Thyroid gland (tissue), 4 donors: ENCODE results near the gene LILRB1. TPM values are rescaled to one million over a fixed set of nuclear protein-coding genes. Genes with fewer than 3 reads are reported as not detected.
"Not testable (repeated sequence)": the region's sequence is repeated elsewhere in the genome, so short reads cannot be mapped to it uniquely, and the experiment has no call there.

Experiments
- DNase-seq, 2 donors: peaks; one replicate each; pipeline ENCODE4 v3.0.0-alpha.2; 2019
- H3K27ac ChIP-seq, 3 donors: fragments of 200-600 bp; sonication (generic); 1 replicate in 2 of 3; 2 replicates in 1 of 3; pipeline ENCODE4 v1.5.1; 2016 to 2019; ENCODE audit warnings: mild to moderate bottlenecking in 1 of 3, moderate library complexity in 1 of 3
- H3K27me3 ChIP-seq: fragments of 200-600 bp; sonication (generic); one replicate; pipeline ENCODE4 v1.5.1; 2019
- H3K36me3 ChIP-seq, 2 donors: fragments of 200-600 bp; sonication (generic); one replicate each; pipeline ENCODE4 v1.5.1; 2016 to 2019
- H3K4me1 ChIP-seq, 2 donors: fragments of 200-600 bp; sonication (generic); one replicate each; pipeline ENCODE4 v1.5.1; 2017 to 2019
- H3K4me3 ChIP-seq, 3 donors: fragments of 200-600 bp; sonication (generic); replicated peaks in 1 of 3; 1 replicate in 2 of 3; 2 replicates in 1 of 3; pipeline ENCODE4 v1.5.1; 2016; ENCODE audit warnings: mild to moderate bottlenecking in 1 of 3
- H3K9me3 ChIP-seq: fragments of 200-600 bp; sonication (generic); one replicate; pipeline ENCODE4 v1.5.1; 2017
- POLR2A ChIP-seq, 2 donors: fragments of 450-650 bp; IDR thresholded peaks; one replicate each; pipeline ENCODE4 v1.6.1; 2017; ENCODE audit warnings: antibody characterized with exemption in 2 of 2, mild to moderate bottlenecking in 2 of 2, moderate library complexity in 1 of 2
- WGBS, 2 donors: methylation state at CpG; one replicate each; pipeline ENCODE4 v1.1.5; 2017; 5-methylcytosine and 5-hydroxymethylcytosine counted together
- intact Hi-C: fragments of 100-400 bp; cut with DNase I; formaldehyde crosslinking; loops from one replicate; pipeline ENCODE4 v1.15.1; 2023
- total RNA-seq, 4 donors: library from RNA; depleted of rRNA; stranded (reverse); fragments of >200 nt; gene quantifications; one replicate each; pipeline ENCODE4 v1.2.3, GENCODE V29; 2016
- TF ChIP-seq, protein P1 (sequence below), 6 experiments: fragments of 200-600 bp in 3 of 6; fragments of 450-650 bp in 3 of 6; sonication (generic) in 3 of 6; IDR thresholded peaks; one replicate each; pipeline ENCODE4 v1.5.1; 2016 to 2019; ENCODE audit warnings: antibody characterized with exemption in 6 of 6, mild to moderate bottlenecking in 2 of 6, inconsistent platforms in 1 of 6, moderate library complexity in 1 of 6

The LILRB1 gene
- total RNA-seq, 4 donors from 2014 or later = 0.13 to 1.5 (median 0.44) TPM

DNA sequence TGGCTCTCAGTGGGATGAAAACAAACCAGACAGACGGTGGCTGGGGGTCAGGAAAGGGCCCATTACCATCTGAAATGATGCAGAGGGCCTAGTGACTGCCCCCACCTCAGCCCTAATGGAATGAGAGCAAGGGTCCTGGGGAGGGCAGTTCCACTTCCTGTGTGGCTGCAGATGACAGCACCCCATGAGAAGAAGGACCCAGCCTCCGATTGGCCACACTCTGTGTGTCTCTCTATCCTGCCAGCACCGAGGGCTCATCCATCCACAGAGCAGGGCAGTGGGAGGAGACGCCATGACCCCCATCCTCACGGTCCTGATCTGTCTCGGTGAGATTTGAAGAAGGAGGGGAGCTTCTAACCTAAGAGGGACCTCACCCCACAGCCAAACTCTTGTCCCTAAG is 498 bp downstream of the LILRB1 start:
- WGBS, 2 donors = 37 to 60% methylated on average over 2 to 5 of the region's 6 CpGs
- no peak overlapping the region for H3K4me3 ChIP-seq
- intact Hi-C loops = no loop called here
- no peak for TF ChIP-seq POLR2A (IDR thresholded peaks at IDR 0.05)
- TF ChIP-seq, protein P1, sequence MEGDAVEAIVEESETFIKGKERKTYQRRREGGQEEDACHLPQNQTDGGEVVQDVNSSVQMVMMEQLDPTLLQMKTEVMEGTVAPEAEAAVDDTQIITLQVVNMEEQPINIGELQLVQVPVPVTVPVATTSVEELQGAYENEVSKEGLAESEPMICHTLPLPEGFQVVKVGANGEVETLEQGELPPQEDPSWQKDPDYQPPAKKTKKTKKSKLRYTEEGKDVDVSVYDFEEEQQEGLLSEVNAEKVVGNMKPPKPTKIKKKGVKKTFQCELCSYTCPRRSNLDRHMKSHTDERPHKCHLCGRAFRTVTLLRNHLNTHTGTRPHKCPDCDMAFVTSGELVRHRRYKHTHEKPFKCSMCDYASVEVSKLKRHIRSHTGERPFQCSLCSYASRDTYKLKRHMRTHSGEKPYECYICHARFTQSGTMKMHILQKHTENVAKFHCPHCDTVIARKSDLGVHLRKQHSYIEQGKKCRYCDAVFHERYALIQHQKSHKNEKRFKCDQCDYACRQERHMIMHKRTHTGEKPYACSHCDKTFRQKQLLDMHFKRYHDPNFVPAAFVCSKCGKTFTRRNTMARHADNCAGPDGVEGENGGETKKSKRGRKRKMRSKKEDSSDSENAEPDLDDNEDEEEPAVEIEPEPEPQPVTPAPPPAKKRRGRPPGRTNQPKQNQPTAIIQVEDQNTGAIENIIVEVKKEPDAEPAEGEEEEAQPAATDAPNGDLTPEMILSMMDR (IDR thresholded peaks at IDR 0.05) = no peak
- no peaks in the 10 kb centered on the region for H3K27me3 ChIP-seq
- no peaks in the 10 kb centered on the region for H3K4me1 ChIP-seq
- H3K9me3 ChIP-seq = no peaks in the 10 kb centered on the region
- H3K27ac ChIP-seq = no peak overlapping the region
- no peak for DNase-seq
- no peaks in the 10 kb centered on the region for H3K36me3 ChIP-seq

DNA sequence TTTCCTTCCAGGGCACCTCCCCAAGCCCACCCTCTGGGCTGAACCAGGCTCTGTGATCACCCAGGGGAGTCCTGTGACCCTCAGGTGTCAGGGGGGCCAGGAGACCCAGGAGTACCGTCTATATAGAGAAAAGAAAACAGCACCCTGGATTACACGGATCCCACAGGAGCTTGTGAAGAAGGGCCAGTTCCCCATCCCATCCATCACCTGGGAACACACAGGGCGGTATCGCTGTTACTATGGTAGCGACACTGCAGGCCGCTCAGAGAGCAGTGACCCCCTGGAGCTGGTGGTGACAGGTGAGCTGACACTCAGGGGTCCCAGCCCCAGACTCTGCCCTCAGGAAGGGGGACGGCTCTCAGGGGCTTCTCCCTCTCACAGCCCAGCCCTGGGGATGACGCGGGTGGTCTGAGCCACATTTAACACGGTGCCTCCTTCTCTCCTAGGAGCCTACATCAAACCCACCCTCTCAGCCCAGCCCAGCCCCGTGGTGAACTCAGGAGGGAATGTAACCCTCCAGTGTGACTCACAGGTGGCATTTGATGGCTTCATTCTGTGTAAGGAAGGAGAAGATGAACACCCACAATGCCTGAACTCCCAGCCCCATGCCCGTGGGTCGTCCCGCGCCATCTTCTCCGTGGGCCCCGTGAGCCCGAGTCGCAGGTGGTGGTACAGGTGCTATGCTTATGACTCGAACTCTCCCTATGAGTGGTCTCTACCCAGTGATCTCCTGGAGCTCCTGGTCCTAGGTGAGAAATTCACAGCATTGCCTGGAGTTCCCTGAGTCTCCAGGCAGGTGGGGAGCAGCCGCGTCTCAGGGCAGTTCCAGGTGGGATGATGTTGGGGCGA is 1.4 kb downstream of the LILRB1 start:
- H3K36me3 ChIP-seq, H3K9me3 ChIP-seq, intact Hi-C loops, H3K27ac ChIP-seq, H3K27me3 ChIP-seq, H3K4me3 ChIP-seq, H3K4me1 ChIP-seq, DNase-seq: not testable (repeated sequence)
- WGBS, 2 donors = 68 to 73% methylated on average over 17 to 21 of the region's 23 CpGs

DNA sequence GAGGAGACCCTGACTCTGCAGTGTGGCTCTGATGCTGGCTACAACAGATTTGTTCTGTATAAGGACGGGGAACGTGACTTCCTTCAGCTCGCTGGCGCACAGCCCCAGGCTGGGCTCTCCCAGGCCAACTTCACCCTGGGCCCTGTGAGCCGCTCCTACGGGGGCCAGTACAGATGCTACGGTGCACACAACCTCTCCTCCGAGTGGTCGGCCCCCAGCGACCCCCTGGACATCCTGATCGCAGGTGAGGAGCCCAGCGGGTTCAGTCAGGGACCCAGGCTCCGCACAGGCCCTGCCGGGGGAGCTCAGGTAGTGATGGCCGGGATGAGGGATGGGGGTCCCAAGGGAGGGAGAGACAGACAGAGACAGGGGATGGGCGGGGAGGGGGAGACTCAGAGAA is 2.2 kb downstream of the LILRB1 start:
- H3K27me3 ChIP-seq, H3K4me3 ChIP-seq, H3K36me3 ChIP-seq, H3K9me3 ChIP-seq, intact Hi-C loops, DNase-seq, H3K27ac ChIP-seq, H3K4me1 ChIP-seq: not testable (repeated sequence)
- 85 to 89% methylated on average over 8 to 10 of the region's 16 CpGs for WGBS, 2 donors

DNA sequence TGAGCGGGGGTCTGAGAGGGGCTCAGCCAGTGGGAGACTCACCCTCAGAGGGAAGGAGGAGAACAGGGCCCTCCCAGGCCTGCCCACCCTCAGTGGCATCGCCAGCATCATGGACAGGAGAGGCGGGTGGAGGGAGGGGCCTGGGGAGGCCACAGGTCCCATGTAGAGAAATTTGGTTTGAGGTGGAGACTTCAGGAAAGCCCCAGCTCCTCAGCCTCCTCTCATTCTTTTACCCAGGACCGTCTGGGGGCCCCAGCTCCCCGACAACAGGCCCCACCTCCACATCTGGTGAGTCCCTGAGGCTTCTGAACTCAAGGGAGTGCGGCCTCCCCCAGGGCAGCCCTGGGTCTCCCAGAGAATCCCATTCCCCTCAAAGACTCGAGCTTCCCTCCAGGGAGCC is 3.1 kb downstream of the LILRB1 start:
- Histone ChIP-seq H3K4me1 (no peaks in the 10 kb centered on the region), H3K4me3 (no peak overlapping the region), H3K9me3 (no peaks in the 10 kb centered on the region), H3K27me3 (no peaks in the 10 kb centered on the region), H3K36me3 (no peaks in the 10 kb centered on the region), H3K27ac (no peak overlapping the region)
- WGBS, 2 donors = 69 to 77% methylated on average over 5 to 6 of the region's 7 CpGs
- no peak for DNase-seq
- TF ChIP-seq, protein P1 (IDR thresholded peaks at IDR 0.05) = no peak
- no peak for TF ChIP-seq POLR2A (IDR thresholded peaks at IDR 0.05)
- intact Hi-C loops = no loop called here

DNA sequence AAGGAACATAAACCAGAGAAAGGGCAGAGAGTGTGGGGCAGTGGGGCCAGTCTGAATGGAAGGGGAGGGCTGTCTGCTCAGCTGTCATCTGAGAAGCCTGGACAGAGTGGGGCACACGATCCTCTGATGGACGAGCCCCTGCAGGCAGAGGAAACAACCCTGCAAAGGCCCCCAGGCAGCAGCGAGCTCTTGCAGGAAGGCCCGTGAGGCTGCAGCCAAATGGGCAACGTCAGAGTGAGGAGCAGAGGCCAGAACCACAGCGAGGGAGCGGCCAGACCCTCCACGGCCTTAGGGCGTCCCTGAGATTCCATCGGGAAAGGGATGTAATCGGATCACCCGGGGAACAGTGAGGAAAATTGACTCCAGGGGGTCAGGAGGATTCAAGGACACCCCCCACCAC is 5.8 kb downstream of the LILRB1 start:
- H3K27me3 ChIP-seq, H3K36me3 ChIP-seq, DNase-seq, H3K27ac ChIP-seq, H3K9me3 ChIP-seq, H3K4me3 ChIP-seq, H3K4me1 ChIP-seq, intact Hi-C loops: not testable (repeated sequence)
- 30 to 31% methylated on average over 8 to 12 of the region's 12 CpGs for WGBS, 2 donors

DNA sequence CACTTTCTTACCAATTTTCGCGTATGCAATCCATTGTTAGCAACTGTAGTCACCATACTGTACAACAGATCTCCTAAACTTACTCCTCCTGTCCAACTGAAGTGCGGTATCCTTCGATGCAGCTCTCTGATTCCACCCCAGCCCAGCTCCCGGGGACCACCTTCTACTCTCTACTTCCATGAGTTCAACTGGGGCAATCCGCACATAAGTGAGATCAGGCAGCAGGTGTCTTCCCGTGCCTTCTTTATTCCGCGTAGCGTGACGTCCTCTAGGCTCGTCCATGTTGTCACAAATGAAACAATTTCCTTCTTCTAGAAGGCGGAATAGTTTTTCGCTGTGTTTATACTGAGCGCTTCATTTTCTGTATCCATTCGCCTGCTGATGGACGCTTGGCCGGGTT is 8.4 kb downstream of the LILRB1 start:
- no peak overlapping the region for H3K4me3 ChIP-seq
- H3K4me1 ChIP-seq = no peaks in the 10 kb centered on the region
- no peak for DNase-seq
- H3K27me3 ChIP-seq = no peaks in the 10 kb centered on the region
- WGBS, 2 donors = 88 to 90% methylated on average over 18 of the region's 18 CpGs
- no peak overlapping the region for H3K27ac ChIP-seq
- TF ChIP-seq, protein P1 (IDR thresholded peaks at IDR 0.05) = no peak
- no peak for TF ChIP-seq POLR2A (IDR thresholded peaks at IDR 0.05)
- no peaks in the 10 kb centered on the region for H3K36me3 ChIP-seq
- no peaks in the 10 kb centered on the region for H3K9me3 ChIP-seq
- intact Hi-C loops = no loop called here

DNA sequence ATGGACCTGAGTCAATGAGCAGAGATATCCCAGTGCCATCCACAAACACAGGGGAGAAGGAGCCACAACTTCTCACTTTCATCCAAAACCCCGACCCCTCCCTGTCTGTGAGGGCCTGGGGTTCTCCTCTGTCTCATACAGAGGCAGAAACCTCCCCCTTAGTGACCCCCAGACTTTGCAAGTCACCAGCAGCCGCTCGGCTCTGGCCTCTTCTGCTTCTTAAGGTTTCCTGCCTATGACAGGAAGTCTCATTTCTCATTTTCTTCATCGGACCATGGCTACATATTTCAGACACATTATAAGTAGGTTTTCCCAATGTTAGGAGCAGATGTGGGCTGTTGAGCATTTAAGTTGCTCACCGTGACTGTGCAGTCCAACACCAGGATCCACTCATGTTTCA is 12.7 kb downstream of the LILRB1 start:
- H3K27me3 ChIP-seq, H3K4me3 ChIP-seq, DNase-seq, intact Hi-C loops, H3K4me1 ChIP-seq, H3K36me3 ChIP-seq, H3K9me3 ChIP-seq, H3K27ac ChIP-seq: not testable (repeated sequence)
- 71 to 76% methylated on average over 5 of the region's 5 CpGs for WGBS, 2 donors

DNA sequence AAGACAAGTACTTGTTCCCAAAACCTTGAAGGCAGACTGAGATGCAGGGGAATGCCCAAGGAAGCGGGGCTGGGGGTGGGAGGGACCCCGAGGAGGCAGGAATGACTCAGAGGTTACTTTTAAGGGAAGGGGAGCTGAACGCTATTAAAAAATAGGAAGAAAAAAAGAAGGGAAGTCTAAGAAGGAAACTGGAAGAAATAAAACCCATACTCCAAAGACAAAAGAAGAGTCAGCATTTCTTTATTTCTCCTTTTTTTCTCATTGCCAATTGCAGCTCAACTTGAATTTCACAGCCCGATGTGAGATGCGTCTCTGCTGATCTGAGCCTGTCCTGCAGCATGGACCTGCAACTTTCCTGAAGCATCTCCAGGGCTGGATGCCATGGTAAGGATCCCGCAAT is 13.3 kb downstream of the LILRB1 start:
- intact Hi-C loops, H3K27me3 ChIP-seq, DNase-seq, H3K4me3 ChIP-seq, H3K36me3 ChIP-seq, H3K9me3 ChIP-seq, H3K4me1 ChIP-seq, H3K27ac ChIP-seq: not testable (repeated sequence)
- WGBS, 2 donors = 73% methylated on average over 5 to 6 of the region's 6 CpGs
